ENCODE measurements around the gene CDK5RAP1.
A peak's percentile ranks its signal among the peaks of the same experiment; 100 is the strongest.

CDK5RAP1 gene

DNA sequence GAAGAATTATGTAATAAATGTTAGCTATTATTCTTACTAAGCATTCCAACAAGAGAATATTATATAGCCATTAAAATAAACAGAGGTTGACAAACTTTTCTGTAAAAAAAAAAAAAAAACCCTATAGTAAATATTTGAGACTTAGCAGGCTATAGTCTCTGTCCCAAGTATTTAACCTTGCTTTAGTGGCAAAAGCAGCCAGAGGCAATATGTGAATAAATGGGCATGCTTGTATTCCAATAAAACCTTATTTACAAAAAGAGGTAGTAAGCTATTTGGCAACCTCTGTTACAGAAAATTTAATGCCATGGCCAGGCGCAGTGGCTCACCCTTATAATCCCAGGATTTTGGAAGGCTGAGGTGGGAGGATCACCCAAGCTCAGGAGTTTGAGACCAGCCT lies 14.6 kb downstream of the CDK5RAP1 start:
- TF ChIP-seq, protein P1, sequence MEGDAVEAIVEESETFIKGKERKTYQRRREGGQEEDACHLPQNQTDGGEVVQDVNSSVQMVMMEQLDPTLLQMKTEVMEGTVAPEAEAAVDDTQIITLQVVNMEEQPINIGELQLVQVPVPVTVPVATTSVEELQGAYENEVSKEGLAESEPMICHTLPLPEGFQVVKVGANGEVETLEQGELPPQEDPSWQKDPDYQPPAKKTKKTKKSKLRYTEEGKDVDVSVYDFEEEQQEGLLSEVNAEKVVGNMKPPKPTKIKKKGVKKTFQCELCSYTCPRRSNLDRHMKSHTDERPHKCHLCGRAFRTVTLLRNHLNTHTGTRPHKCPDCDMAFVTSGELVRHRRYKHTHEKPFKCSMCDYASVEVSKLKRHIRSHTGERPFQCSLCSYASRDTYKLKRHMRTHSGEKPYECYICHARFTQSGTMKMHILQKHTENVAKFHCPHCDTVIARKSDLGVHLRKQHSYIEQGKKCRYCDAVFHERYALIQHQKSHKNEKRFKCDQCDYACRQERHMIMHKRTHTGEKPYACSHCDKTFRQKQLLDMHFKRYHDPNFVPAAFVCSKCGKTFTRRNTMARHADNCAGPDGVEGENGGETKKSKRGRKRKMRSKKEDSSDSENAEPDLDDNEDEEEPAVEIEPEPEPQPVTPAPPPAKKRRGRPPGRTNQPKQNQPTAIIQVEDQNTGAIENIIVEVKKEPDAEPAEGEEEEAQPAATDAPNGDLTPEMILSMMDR (IDR thresholded peaks at IDR 0.05; ENCODE audit: low read depth, low read length) = no peak
- Histone ChIP-seq H3K27ac (no peak overlapping the region), H3K36me3 (peaks cover 62% of the 10 kb centered on the region), H3K9me3 (ENCODE audit: severe bottlenecking) (no peaks in the 10 kb centered on the region), H3K4me3 (ENCODE audit: low read depth, low read length) (no peak overlapping the region), H3K27me3 (ENCODE audit: insufficient read depth, low read depth, severe bottlenecking) (no peaks in the 10 kb centered on the region)
- no peak for DNase-seq

DNA sequence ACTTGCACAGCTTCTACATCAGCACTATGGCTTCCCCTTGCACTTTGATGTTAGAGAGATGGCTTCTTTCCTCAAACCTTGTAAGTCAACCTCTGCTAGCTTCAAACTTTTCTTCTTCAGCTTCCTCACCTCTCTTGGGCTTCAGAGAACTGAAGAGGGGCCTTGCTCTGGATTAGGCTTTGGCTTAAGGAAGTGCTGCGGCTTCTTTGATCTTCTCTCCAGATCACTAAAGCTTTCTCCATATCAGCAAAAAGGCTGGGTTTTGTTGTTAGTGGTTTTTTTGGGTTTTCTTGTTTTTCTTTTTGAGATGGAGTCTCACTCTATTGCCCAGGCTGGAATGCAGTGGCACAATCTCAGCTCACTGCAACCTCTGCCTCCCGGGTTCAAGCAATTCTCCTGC lies 24.0 kb downstream of the CDK5RAP1 start:
- DNase-seq = no peak
- Histone ChIP-seq H3K27ac (no peak overlapping the region), H3K36me3 (peaks cover 58% of the 10 kb centered on the region), H3K27me3 (ENCODE audit: insufficient read depth, low read depth, severe bottlenecking) (no peaks in the 10 kb centered on the region), H3K4me3 (ENCODE audit: low read depth, low read length) (no peak overlapping the region), H3K9me3 (ENCODE audit: severe bottlenecking) (no peaks in the 10 kb centered on the region)
- TF ChIP-seq, protein P1 (IDR thresholded peaks at IDR 0.05; ENCODE audit: low read depth, low read length) = no peak

DNA sequence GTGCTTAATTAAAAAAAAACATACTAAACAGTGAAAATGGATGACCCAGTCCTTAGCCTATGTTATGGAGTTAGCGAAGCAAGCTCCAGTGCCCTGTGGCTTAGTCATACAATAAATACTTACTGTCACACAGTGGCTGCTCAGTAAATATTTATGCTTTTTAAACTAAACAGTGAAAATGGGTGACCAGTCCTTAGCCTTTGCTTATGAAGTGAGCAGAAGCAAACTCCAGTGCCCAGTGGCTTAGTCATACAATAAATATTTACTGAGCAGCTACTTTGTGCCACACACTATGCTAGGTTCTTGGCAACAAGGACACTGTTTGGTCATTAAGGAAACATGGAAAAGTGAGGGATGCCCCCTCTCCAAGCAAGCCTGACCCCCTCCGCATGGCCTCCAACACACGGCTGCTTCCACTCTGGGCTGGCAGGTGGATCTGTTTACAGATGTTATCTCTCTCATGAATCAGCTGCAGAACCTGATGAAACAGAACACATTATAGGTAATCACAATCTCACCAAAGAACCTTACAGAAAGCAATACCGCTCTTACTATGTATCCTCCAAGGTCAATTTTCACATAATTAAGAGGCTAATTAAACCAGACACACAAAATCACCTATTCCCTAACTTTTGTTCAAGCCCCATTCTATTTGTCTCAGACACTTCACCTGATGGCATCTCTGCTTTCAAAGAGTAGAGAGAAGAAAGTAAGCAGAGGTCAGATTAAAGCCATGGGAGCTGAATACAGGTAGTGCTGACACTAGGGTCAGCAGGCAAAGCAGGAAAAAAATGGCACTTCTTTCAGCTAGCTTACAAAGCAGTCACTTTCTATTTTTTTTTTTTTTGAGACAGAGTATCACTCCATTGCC lies 27.3 kb downstream of the CDK5RAP1 start:
- Histone ChIP-seq H3K4me3 (ENCODE audit: low read depth, low read length) (no peak overlapping the region), H3K27me3 (ENCODE audit: insufficient read depth, low read depth, severe bottlenecking) (no peaks in the 10 kb centered on the region), H3K9me3 (ENCODE audit: severe bottlenecking) (no peaks in the 10 kb centered on the region), H3K36me3 (peaks cover 57% of the 10 kb centered on the region), H3K27ac (no peak overlapping the region)
- TF ChIP-seq, protein P1 (IDR thresholded peaks at IDR 0.05; ENCODE audit: low read depth, low read length) = no peak
- DNase-seq = no peak

DNA sequence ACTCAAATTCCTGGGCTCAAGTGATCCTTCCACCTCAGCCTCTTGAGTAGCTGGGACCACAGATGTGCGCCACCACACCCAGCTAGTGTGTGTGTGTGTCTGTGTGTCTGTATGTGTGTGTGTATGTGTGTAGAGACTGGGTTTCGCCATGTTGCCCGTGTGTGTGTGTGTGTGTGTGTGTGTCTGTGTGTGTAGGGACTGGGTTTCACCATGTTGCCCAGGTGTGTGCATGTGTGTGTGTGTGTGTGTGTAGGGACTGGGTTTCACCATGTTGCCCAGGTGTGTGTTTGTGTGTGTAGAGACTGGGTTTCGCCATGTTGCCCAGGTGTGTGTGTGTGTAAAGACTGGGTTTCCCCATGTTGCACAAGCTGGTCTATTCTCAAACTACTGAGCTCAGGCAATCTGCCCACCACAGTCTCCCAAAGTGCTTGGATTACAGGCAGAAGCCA lies 28.3 kb downstream of the CDK5RAP1 start:
- Histone ChIP-seq H3K27ac (no peak overlapping the region), H3K9me3 (ENCODE audit: severe bottlenecking) (no peaks in the 10 kb centered on the region), H3K27me3 (ENCODE audit: insufficient read depth, low read depth, severe bottlenecking) (no peaks in the 10 kb centered on the region), H3K36me3 (peaks cover 56% of the 10 kb centered on the region), H3K4me3 (ENCODE audit: low read depth, low read length) (no peak overlapping the region)
- no peak for DNase-seq
- TF ChIP-seq, protein P1 (IDR thresholded peaks at IDR 0.05; ENCODE audit: low read depth, low read length) = no peak

DNA sequence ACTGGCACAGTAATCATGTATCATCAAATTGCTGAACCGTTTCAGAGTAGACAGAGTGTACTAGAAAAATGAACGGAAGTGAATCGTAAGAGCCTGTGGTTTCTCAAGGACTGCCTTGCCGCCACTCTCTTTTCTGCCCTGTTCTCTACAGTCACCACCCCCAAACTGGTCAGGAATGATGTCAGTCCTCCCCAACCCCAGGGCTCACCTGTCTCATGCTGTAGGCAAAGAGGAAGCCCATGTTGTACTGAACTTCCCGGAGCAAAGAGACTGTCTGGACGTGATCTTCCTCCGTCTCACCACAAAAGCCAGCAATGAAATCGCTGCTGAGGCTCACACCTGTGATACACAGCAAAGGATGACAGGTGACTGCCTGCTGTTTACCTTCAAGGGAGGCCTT lies 31.0 kb downstream of the CDK5RAP1 start:
- DNase-seq = no peak
- H3K36me3 ChIP-seq = peaks cover 61% of the 10 kb centered on the region
- H3K9me3 ChIP-seq (ENCODE audit: severe bottlenecking) = no peaks in the 10 kb centered on the region
- H3K4me3 ChIP-seq (ENCODE audit: low read depth, low read length) = no peak overlapping the region
- H3K27me3 ChIP-seq (ENCODE audit: insufficient read depth, low read depth, severe bottlenecking) = no peaks in the 10 kb centered on the region
- TF ChIP-seq, protein P1 (IDR thresholded peaks at IDR 0.05; ENCODE audit: low read depth, low read length) = no peak
- H3K27ac ChIP-seq = 0 out of 2 replicates have a peak overlapping the region, but pooled peaks have one; percentile 14

Data from WERI-Rb-1 (cell line).